GM18861 (cell line): ENCODE measurements around the gene RUNDC1.

Experiments
- ATAC-seq: cut with Tn5 transposase; IDR thresholded peaks from one replicate; pipeline ENCODE4 v1.9.1; 2021; ENCODE audit not compliant: unreplicated experiment

The RUNDC1 gene

GRCh38 chr17:43039646-43040045 is 59.3 kb downstream of the RUNDC1 start:
- no peak for ATAC-seq

- ATAC-seq = no peak
These were observed 60.3 kb downstream of the RUNDC1 start for GRCh38 chr17:43040655-43041054.

GRCh38 chr17:43042025-43042628 is 61.8 kb downstream of the RUNDC1 start:
- ATAC-seq = no peak
